Aorta (tissue), 5 donors: ENCODE results near the gene MED12L. TPM values are rescaled to one million over a fixed set of nuclear protein-coding genes. Genes with fewer than 3 reads are reported as not detected.
A peak's percentile ranks its signal among the peaks of the same experiment; 100 is the strongest.

Experiments used
- ATAC-seq: fragments of 200-7000 bp; cut with Tn5 transposase; one replicate; pipeline ENCODE4 v1.9.1; 2022; ENCODE audit warnings: moderate library complexity; ENCODE audit not compliant: low FRiP score
- DNase-seq, 2 donors: peaks; one replicate each; pipeline ENCODE4 v3.0.0-alpha.2; 2020
- H3K27ac ChIP-seq, 2 donors: one replicate each; pipeline ENCODE4 v1.5.1; 2013; ENCODE audit warnings: low read length in 2 of 2, mild to moderate bottlenecking in 2 of 2, moderate library complexity in 2 of 2, control low read depth in 1 of 2, inconsistent platforms in 1 of 2, low read depth in 1 of 2
- H3K27me3 ChIP-seq, 2 donors: one replicate each; pipeline ENCODE4 v1.6.1; 2013; ENCODE audit warnings: control low read depth in 1 of 2, low read length in 1 of 2, mild to moderate bottlenecking in 1 of 2, moderate library complexity in 1 of 2; ENCODE audit not compliant: insufficient read depth in 2 of 2, control insufficient read depth in 1 of 2
- H3K36me3 ChIP-seq, 2 donors: one replicate each; pipeline ENCODE4 v1.6.1; 2013; ENCODE audit warnings: control low read depth in 1 of 2, low read length in 1 of 2, mild to moderate bottlenecking in 1 of 2; ENCODE audit not compliant: insufficient read depth in 2 of 2, control insufficient read depth in 1 of 2
- H3K4me1 ChIP-seq, 2 donors: one replicate each; pipeline ENCODE4 v1.6.1; 2013; ENCODE audit warnings: low read length in 2 of 2, control low read depth in 1 of 2, mild to moderate bottlenecking in 1 of 2, moderate library complexity in 1 of 2; ENCODE audit not compliant: insufficient read depth in 2 of 2, control insufficient read depth in 1 of 2
- H3K4me3 ChIP-seq, 2 donors: one replicate each; pipeline ENCODE4 v1.5.1; 2013; ENCODE audit warnings: low read length in 2 of 2, control low read depth in 1 of 2, mild to moderate bottlenecking in 1 of 2
- H3K9me3 ChIP-seq: one replicate; pipeline ENCODE4 v1.6.1; 2013; ENCODE audit warnings: mild to moderate bottlenecking, low read length; ENCODE audit not compliant: control insufficient read depth
- WGBS, 2 donors: extraction: QIAGEN DNeasy Blood & Tissue Kit; methylation state at CpG; one replicate each; pipeline ENCODE4 v1.1.7; 2013; 5-methylcytosine and 5-hydroxymethylcytosine counted together
- intact Hi-C, 2 donors: fragments of 100-400 bp; cut with DNase I; formaldehyde crosslinking; loops; one replicate each; pipeline versions ENCODE4 v1.14.2 to v1.15.0; 2022
- polyA plus RNA-seq, 2 donors: library from polyadenylated mRNA; stranded (reverse); fragments of 200-250 nt; gene quantifications; one replicate each; pipeline ENCODE4 v1.2.3, GENCODE V29; 2013
- total RNA-seq, 2 donors: library from RNA; stranded (reverse); fragmentation: NEBNext Ultra II Directional; extraction: Animal tissue kit (Norgen Biotek cat#: 25700); gene quantifications; one replicate each; pipeline ENCODE4 v1.2.1, GENCODE V29; 2021
- donor health status: healthy with polysubstance abuse.
- donor health status: Bipolar disorder and iron deficiency.
- donor health status: DM: no; HTN: no; CAD: no.
- donor health status: DM: no; HTN: no; CAD: no.
- donor health status: DM: yes; HTN: yes; CAD: no.

MED12L gene
- total and polyA plus RNA-seq, 4 donors: 1.1 to 2.3 TPM; not detected in 2

DNA sequence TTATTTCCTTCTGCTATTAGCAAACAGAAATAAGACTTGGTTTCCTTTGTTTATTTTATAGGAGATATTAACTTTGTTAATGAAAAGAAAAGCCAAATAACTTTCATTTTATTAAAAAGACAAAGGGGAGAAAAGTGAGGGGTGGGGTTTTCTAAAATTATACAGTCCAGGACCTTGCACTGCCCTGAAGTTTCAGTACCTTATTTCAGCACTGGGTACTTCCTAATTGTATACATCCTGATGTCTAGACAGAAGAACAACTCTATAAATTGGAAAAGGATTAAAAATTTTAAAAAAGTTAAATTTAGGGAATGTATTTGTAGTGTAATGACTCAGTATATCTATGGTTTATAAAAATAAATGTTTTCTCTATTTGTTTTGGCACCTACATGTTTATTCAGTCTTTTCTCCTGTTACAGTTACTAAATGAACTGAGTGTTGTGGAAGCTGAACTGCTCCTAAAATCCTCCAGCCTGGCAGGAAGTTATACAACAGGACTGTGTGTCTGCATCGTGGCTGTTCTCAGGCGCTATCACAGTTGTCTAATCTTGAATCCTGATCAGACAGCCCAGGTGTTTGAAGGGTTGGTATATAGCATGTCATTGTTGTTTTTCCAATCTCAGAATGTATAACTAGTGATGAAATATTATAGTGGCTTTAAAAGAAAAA lies 271.5 kb downstream of the MED12L start:
- Histone ChIP-seq H3K9me3 (no peaks in the 10 kb centered on the region), H3K27ac (no peak overlapping the region), H3K36me3 (no peaks in the 10 kb centered on the region), H3K4me1 (no peaks in the 10 kb centered on the region), H3K4me3 (peak overlapping the region in 1 of 2 donors; percentile 41), H3K27me3 (no peaks in the 10 kb centered on the region)
- intact Hi-C loops: no loop called here
- no peak for DNase-seq
- no peak for ATAC-seq
- WGBS, 2 donors: 0 to 2% methylated on average over 2 of the region's 2 CpGs

DNA sequence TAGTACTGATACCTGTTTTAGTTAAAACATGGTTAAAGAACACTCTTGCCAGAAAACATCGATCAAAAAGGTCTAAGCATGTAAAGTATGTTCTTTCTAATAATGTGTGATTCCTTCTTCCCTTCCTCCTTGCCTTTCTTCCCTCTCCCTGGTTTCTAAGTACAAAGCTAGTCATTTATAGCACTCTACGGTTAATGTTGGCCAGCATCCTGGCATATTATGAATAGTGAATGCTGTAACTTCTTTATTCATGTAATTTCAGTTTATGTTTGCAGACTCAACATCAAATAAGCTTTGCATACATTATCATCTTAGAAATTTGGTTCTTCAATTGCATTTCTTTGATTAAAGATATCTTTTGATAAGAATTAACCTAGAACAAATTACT lies 272.0 kb downstream of the MED12L start:
- Histone ChIP-seq H3K27me3 (no peaks in the 10 kb centered on the region), H3K4me1 (no peaks in the 10 kb centered on the region), H3K9me3 (no peaks in the 10 kb centered on the region), H3K36me3 (no peaks in the 10 kb centered on the region), H3K4me3 (no peak overlapping the region), H3K27ac (no peak overlapping the region)
- intact Hi-C loops: no loop called here
- WGBS, 2 donors: 1 to 3% methylated on average over 2 of the region's 2 CpGs
- DNase-seq (no peak), ATAC-seq (no peak)

DNA sequence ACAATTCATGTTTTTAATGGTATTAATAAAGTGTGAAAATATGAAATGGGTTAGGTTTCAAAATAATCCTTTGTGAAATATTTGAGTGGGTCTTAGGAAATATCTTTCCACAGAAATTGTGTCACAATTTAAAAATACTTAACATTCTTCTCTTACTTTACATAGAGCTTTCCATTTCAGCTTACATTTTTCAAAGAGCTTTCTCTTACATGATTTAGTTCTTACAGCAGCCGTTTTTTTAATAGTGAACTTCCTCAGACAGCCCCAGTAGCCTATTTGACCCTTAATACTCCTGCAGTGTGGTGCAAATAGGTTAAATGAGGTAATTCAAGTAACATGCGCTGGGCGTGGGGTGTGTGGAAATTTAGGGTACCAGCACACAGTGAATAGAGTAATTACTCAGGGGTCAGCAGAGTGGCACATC lies 277.3 kb downstream of the MED12L start:
- H3K9me3 ChIP-seq: no peaks in the 10 kb centered on the region
- WGBS, 2 donors: 61 to 65% methylated on average over 3 of the region's 3 CpGs
- DNase-seq (no peak), ATAC-seq (no peak)
- no peaks in the 10 kb centered on the region for H3K27me3 ChIP-seq
- no peak overlapping the region for H3K27ac ChIP-seq
- H3K4me1 ChIP-seq: no peaks in the 10 kb centered on the region
- intact Hi-C loops: no loop called here
- no peaks in the 10 kb centered on the region for H3K36me3 ChIP-seq
- H3K4me3 ChIP-seq: no peak overlapping the region

DNA sequence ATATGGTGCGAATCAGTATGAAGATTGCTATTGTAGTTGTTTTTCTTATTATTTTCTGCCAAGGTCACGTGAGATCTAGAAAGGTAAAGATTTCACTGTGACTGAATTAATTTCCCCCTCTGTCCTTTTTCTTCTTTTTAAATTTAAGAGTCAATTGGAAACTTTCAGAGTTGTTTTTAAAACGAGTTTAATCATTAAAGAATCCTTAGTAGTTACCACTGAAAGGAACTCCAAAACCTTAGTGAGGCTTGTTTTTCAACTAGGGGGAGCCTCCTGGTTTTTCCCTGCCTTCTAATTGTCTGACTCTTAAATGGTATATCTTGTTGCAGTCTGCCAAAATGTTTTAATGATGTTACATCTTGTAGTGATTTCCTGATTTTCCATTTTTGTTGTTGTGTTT lies 281.5 kb downstream of the MED12L start:
- no peak overlapping the region for H3K27ac ChIP-seq
- ATAC-seq: no peak
- no peaks in the 10 kb centered on the region for H3K36me3 ChIP-seq
- H3K9me3 ChIP-seq: no peaks in the 10 kb centered on the region
- 85 to 88% methylated on average over 3 of the region's 3 CpGs for WGBS, 2 donors
- intact Hi-C loops: no loop called here
- DNase-seq: no peak
- no peaks in the 10 kb centered on the region for H3K27me3 ChIP-seq
- no peak overlapping the region for H3K4me3 ChIP-seq
- no peaks in the 10 kb centered on the region for H3K4me1 ChIP-seq

DNA sequence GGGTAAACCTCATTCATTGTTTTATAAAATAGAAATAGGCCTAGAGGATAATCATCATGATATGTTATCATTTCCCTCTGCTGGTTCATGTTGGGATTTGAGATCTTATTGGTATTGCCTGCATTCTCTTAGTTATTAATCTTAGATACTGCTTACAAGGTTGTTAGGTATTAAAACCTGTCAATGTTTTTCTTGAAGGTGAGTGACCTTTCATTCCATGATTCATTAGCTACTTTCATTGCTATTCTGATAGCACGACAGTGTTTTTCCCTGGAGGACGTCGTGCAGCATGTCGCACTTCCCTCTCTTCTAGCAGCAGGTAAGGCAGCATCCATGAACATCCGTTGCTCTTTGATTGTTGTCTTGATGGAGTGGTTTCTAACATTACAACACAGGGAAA lies 282.0 kb downstream of the MED12L start:
- intact Hi-C loops: no loop called here
- DNase-seq (no peak), ATAC-seq (no peak)
- Histone ChIP-seq H3K27ac (no peak overlapping the region), H3K36me3 (no peaks in the 10 kb centered on the region), H3K4me3 (no peak overlapping the region), H3K27me3 (no peaks in the 10 kb centered on the region), H3K4me1 (no peaks in the 10 kb centered on the region), H3K9me3 (no peaks in the 10 kb centered on the region)
- WGBS, 2 donors: 70 to 92% methylated on average over 5 of the region's 5 CpGs

GRCh38 chr3:151371526-151371925 lies 286.1 kb downstream of the MED12L start:
- no peak overlapping the region for H3K4me3 ChIP-seq
- no peak for DNase-seq
- intact Hi-C loops: no loop called here
- H3K4me1 ChIP-seq: no peaks in the 10 kb centered on the region
- no peaks in the 10 kb centered on the region for H3K9me3 ChIP-seq
- no peak for ATAC-seq
- no peak overlapping the region for H3K27ac ChIP-seq
- no peaks in the 10 kb centered on the region for H3K36me3 ChIP-seq
- no peaks in the 10 kb centered on the region for H3K27me3 ChIP-seq

GRCh38 chr3:151372063-151372820 lies 286.8 kb downstream of the MED12L start:
- no peak for DNase-seq
- Histone ChIP-seq H3K27me3 (no peaks in the 10 kb centered on the region), H3K4me3 (no peak overlapping the region), H3K36me3 (no peaks in the 10 kb centered on the region), H3K9me3 (no peaks in the 10 kb centered on the region), H3K27ac (no peak overlapping the region), H3K4me1 (no peaks in the 10 kb centered on the region)
- intact Hi-C loops: no loop called here
- 69 to 84% methylated on average over 4 of the region's 4 CpGs for WGBS, 2 donors
- ATAC-seq: no peak

DNA sequence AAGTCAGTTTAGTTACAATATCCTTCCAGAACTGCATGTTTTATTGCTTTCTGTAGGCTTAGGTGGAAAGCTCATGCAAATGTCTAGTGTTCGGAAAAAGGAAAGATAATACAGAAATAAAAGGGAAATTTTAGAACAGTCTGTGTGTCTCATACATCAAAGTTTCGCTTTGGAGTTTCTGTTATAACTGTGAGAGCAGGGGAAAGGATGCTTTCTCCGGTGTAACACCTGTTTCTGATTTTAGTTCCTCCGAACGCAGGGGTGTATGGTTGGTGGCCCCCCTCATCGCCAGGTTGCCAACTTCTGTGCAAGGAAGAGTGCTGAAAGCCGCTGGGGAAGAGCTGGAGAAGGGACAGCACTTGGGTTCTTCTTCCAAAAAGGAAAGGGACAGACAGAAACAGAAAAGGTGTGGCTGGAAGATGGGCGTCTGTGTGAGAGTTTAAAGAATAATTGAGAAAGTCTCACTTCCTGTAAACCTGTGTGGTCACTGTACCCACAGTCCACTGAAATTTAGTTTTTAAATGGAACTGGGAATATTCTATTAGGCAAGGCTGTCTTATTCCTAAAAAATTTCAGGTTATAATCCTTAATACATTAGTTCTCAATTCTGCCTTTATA lies 292.4 kb downstream of the MED12L start:
- Histone ChIP-seq H3K9me3 (no peaks in the 10 kb centered on the region), H3K4me1 (no peaks in the 10 kb centered on the region), H3K27ac (no peak overlapping the region), H3K4me3 (no peak overlapping the region), H3K36me3 (no peaks in the 10 kb centered on the region), H3K27me3 (no peaks in the 10 kb centered on the region)
- intact Hi-C loops: no loop called here
- ATAC-seq: no peak
- DNase-seq: no peak
- 93 to 95% methylated on average over 8 of the region's 8 CpGs for WGBS, 2 donors
